ENCODE measurements around the gene LYPD8.

GRCh38 chr1:248702714-248703113 is 52.8 kb downstream of the LYPD8 start, which contains the start of gene OR14I1:
- TF ChIP-seq GATA2 (IDR thresholded peaks at IDR 0.05; ENCODE audit: low read depth, low read length) = no peak
- no peak for TF ChIP-seq GATA3 (IDR thresholded peaks at IDR 0.05; ENCODE audit: low read depth, low read length)
